Mucosa of descending colon (tissue), 3 donors: ENCODE results near the gene ADRM1. TPM values are rescaled to one million over a fixed set of nuclear protein-coding genes. Genes with fewer than 3 reads are reported as not detected.

ENCODE experiments used
- ATAC-seq: fragments of 200-7000 bp; cut with Tn5 transposase; one replicate; pipeline ENCODE4 v1.9.1; 2020; ENCODE audit warnings: mild to moderate bottlenecking, moderate library complexity
- DNase-seq, 3 donors: peaks; one replicate each; pipeline ENCODE4 v3.0.0-alpha.2; 2020
- H3K36me3 ChIP-seq: fragments of 200-600 bp; one replicate; pipeline ENCODE4 v1.8.0; 2021; ENCODE audit warnings: low read depth, mild to moderate bottlenecking
- H3K4me1 ChIP-seq: fragments of 200-600 bp; one replicate; pipeline ENCODE4 v1.8.0; 2021; ENCODE audit warnings: low read depth, mild to moderate bottlenecking
- H3K4me3 ChIP-seq: fragments of 200-600 bp; one replicate; pipeline ENCODE4 v1.8.0; 2021; ENCODE audit warnings: mild to moderate bottlenecking
- H3K9me3 ChIP-seq: fragments of 200-600 bp; one replicate; pipeline ENCODE4 v1.8.0; 2021; ENCODE audit warnings: mild to moderate bottlenecking
- intact Hi-C, 2 donors: fragments of 100-400 bp; cut with DNase I in 1 of 2; cut with micrococcal nuclease in 1 of 2; formaldehyde crosslinking; loops; one replicate each; pipeline versions ENCODE4 v1.11.0 to v1.11.1; 2022; cut with DNase I, micrococcal nuclease
- total RNA-seq, 3 donors: library from RNA; stranded (reverse); fragmentation: NEBNext Ultra II Directional in 2 of 3; extraction: Animal tissue kit (Norgen Biotek cat#: 25700) in 2 of 3; gene quantifications; one replicate each; pipeline versions ENCODE4 v1.2.1 to v1.2.4, GENCODE V29; 2021 to 2023
- TF ChIP-seq, protein P1 (sequence below): fragments of 200-600 bp; IDR thresholded peaks from one replicate; pipeline ENCODE4 v1.8.0; 2022; ENCODE audit warnings: antibody characterized with exemption, mild to moderate bottlenecking
- donor health status: DM: no; HTN: no; CAD: no; lungs with moderate emphysema.
- donor health status: DM: no; HTN: no; CAD: no.
- donor health status: DM: no; HTN: yes; CAD: no.

Gene ADRM1
- total RNA-seq, 3 donors from 2014 or later, result 54.4 to 85.8 (median 77.6) TPM

DNA sequence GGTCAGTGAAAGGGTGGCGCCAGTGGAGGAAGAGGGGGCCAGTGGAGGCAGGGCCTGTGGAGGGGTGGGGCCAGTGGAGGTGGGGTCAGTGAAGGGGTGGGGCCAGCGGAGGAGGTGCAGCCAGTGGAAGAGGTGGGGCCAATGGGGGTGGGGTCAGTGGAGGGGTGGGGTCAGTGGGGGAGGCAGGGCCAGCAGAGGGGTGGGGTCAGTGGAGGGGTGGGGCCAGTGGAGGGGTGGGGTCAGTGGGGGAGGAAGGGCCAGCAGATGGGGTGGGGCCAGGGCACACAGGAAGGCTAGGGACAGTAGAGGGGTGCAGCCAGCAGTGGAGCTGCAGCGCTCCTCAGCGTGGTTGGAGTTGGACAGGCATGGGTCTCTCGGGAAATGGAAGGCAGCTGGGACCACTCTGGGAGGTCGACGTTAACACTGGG, 18.7 kb downstream of the ADRM1 start:
- Histone ChIP-seq H3K36me3 (no peaks in the 10 kb centered on the region), H3K4me1 (no peaks in the 10 kb centered on the region), H3K4me3 (no peak overlapping the region), H3K9me3 (no peaks in the 10 kb centered on the region)
- DNase-seq, result no peak
- intact Hi-C loops, result no loop called here
- peak; percentile 33 for ATAC-seq
- TF ChIP-seq, protein P1, sequence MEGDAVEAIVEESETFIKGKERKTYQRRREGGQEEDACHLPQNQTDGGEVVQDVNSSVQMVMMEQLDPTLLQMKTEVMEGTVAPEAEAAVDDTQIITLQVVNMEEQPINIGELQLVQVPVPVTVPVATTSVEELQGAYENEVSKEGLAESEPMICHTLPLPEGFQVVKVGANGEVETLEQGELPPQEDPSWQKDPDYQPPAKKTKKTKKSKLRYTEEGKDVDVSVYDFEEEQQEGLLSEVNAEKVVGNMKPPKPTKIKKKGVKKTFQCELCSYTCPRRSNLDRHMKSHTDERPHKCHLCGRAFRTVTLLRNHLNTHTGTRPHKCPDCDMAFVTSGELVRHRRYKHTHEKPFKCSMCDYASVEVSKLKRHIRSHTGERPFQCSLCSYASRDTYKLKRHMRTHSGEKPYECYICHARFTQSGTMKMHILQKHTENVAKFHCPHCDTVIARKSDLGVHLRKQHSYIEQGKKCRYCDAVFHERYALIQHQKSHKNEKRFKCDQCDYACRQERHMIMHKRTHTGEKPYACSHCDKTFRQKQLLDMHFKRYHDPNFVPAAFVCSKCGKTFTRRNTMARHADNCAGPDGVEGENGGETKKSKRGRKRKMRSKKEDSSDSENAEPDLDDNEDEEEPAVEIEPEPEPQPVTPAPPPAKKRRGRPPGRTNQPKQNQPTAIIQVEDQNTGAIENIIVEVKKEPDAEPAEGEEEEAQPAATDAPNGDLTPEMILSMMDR, result no peak

DNA sequence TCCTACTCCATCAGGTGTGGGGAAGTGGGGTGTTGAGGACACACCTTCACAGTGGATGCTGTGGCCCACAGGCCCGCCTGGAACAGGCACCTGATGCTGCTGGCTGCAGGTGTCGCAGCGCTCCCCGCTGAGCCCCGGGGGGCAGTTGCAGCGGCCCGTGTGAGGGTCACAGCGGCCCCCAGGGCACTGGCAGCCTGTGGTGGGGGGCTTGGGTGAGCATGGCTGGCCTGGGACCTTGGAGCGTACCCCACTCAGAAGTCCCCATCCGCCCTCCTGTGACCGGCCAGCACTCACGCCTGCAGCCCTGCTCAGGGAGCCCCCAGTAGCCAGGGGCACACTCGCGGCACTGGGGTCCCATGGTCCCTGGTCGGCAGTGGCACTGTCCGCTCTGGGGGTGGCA, 19.2 kb downstream of the ADRM1 start:
- Histone ChIP-seq H3K4me1 (no peaks in the 10 kb centered on the region), H3K4me3 (no peak overlapping the region), H3K9me3 (no peaks in the 10 kb centered on the region), H3K36me3 (no peaks in the 10 kb centered on the region)
- DNase-seq, result no peak
- TF ChIP-seq, protein P1, result no peak
- intact Hi-C loops, result no loop called here
- no peak for ATAC-seq

DNA sequence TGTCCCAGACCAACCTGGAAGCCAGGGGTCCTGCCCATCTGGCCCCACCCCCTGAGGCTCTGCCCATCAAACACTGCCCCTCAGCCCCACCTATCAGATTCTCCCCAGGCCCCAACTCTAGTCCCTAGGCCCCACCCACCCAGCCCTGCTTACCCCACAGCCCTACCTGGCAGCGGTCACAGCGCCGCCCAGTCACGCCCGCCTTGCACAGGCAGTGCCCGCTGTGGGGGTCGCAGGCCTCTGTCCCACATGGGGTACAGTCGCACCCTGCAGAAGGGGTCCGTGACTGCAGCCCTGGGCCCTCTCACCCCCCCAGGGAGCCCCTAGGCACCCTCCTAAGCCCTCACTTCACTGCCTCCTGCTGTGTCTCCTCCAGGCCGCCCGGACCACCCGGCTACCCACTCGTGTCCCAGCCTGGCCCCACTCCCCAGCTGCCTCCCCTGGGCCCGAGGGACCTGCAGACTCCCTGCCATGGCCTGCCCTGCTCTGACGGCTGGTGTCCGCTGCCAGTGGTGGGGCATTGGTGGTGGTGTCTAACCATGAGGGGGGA, 19.8 kb downstream of the ADRM1 start:
- ATAC-seq (no peak), DNase-seq (no peak)
- Histone ChIP-seq H3K4me1 (no peaks in the 10 kb centered on the region), H3K36me3 (no peaks in the 10 kb centered on the region), H3K4me3 (no peak overlapping the region), H3K9me3 (no peaks in the 10 kb centered on the region)
- TF ChIP-seq, protein P1, result no peak
- intact Hi-C loops, result no loop called here

DNA sequence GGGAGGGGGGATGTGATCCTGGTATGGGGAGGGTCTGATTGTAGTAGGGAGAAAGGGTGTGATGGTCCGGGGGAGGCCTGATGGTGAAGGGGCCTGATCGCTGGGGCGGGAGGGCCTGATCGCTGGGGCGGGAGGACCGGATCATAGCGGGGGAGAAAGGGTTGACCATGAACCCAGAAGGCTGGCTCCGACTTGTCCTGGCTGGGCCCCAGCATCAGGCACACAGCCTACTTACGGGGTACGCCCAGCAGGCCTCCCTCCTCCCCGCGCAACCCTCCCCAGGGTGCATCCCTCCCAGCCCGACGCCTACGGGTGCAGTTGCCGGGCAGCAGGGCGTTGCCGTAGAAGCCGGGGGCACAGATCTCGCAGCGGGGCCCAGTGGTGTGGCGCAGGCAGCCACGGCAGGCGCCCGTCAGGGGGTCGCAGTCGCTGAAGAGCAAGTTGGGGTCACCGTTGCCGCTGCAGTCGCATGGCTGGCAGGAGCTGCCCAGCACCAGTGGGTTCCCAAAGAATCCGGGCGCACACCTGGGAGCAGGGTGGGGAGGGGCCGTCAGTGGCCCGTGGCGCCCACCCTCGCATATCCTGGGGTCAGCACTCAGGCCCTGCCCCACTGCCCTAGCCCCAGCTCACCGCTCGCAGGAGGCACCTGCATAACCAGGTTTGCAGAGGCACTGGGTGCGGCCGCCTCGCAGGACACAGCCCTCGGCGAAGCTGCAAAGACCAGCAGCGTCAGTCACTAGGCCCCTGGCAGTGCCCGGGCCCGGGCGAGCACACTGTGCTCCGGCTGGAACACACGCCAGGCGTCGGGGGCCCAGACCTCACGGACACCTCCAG, 20.6 kb downstream of the ADRM1 start:
- TF ChIP-seq, protein P1, result no peak
- Histone ChIP-seq H3K36me3 (no peaks in the 10 kb centered on the region), H3K9me3 (no peaks in the 10 kb centered on the region), H3K4me3 (no peak overlapping the region), H3K4me1 (no peaks in the 10 kb centered on the region)
- no peak for ATAC-seq
- intact Hi-C loops, result no loop called here
- DNase-seq, result no peak

DNA sequence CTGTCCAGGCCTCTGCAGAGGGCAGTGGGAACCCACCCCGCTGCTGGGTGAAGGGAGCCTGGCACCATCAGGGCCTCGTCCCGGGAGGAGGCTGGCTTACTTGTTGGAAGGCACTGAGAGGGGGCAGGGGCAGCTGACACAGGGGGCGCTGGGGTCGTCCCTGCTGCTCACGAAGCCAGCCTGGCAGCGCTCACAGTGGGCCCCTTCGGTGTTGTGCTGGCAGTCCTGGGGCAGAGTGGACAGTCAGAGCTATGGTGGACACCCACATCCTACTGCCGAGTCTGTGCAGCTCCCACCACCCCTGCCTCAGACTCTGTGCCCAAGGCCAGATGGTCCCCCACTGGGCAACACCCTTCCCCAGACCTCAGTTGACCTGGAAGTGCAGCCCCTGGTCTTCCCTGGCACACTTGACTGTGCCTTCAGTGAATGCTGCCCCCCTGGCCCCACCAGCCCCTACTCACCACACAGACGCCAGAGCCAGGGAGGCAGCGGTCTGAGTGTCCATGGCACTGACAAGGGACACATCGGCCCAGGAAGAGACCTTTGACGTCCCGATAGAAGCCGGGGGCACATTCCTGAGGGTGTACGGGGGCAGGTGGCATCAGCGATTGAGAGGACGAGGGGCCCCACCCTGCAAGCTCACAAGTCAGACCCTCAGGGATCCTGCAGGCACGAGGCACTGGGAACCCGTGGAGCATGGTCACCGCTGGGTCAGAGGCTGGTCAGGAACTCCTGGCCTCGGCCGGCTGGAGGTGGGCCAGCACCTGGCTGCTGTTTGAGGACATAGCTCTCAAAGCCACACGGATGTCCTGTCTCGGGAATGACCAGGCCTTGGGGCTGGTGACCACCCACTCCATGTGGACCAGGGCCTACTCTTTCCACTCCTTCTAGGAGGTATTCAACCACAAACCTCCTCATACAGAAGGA, 21.4 kb downstream of the ADRM1 start:
- TF ChIP-seq, protein P1, result no peak
- no peaks in the 10 kb centered on the region for H3K4me1 ChIP-seq
- H3K9me3 ChIP-seq, result no peaks in the 10 kb centered on the region
- no peak overlapping the region for H3K4me3 ChIP-seq
- H3K36me3 ChIP-seq, result no peaks in the 10 kb centered on the region
- no peak for ATAC-seq
- intact Hi-C loops, result no loop called here
- DNase-seq, result no peak
